ENCODE data around the gene MCCC2.

Gene MCCC2

DNA sequence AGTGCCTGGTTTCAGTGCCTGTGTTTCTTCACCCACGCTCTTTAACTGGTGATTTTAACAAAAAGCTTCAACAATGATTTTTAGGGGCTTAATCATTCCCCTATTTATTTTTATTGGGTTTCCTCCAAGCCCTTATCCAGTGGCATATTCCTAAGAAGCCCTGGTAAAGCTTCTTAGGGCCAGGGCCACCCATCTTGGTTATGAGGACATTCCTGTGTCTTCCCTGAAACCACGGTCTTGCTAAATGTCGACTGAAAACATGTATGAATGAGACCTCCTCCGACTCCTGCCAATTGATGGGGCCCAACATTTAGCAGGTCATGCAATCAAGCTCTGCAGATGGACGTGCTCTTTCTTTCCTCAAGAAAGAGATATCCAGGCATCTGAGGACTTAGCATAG is 118.3 kb downstream of the MCCC2 start:
- H3K4me3 ChIP-seq (replicated peaks; ENCODE audit: low read depth, low read length): no peak overlapping the region
- no peak for DNase-seq (ENCODE audit: extremely low read depth, low read depth)
- TF ChIP-seq, protein P1, sequence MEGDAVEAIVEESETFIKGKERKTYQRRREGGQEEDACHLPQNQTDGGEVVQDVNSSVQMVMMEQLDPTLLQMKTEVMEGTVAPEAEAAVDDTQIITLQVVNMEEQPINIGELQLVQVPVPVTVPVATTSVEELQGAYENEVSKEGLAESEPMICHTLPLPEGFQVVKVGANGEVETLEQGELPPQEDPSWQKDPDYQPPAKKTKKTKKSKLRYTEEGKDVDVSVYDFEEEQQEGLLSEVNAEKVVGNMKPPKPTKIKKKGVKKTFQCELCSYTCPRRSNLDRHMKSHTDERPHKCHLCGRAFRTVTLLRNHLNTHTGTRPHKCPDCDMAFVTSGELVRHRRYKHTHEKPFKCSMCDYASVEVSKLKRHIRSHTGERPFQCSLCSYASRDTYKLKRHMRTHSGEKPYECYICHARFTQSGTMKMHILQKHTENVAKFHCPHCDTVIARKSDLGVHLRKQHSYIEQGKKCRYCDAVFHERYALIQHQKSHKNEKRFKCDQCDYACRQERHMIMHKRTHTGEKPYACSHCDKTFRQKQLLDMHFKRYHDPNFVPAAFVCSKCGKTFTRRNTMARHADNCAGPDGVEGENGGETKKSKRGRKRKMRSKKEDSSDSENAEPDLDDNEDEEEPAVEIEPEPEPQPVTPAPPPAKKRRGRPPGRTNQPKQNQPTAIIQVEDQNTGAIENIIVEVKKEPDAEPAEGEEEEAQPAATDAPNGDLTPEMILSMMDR (IDR thresholded peaks at IDR 0.05; ENCODE audit: low read depth, low read length, missing control alignments): no peak

DNA sequence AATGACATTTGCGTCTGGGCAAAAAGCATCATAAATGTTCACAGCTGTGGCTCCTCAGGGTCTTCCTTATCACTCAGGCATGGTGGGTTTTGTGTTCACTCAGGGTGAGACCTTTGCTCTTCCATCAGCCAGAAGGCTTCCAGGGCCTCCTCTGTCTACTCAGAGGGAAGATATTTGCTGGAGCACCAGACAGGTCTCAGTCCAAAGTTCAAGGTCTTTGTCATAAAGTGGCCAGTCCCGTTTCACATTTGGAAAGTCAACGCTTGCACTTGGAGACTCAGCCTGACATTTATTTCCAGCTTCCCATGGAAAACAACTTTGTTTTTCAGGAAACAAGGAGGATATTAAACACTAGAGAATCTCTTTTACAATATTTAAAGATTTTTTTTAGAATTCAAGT is 119.8 kb downstream of the MCCC2 start:
- no peak overlapping the region for H3K4me3 ChIP-seq (replicated peaks; ENCODE audit: low read depth, low read length)
- TF ChIP-seq, protein P1 (IDR thresholded peaks at IDR 0.05; ENCODE audit: low read depth, low read length, missing control alignments): no peak
- DNase-seq (ENCODE audit: extremely low read depth, low read depth): no peak

Measured in HFF-Myc (cell line).